ENCODE results near the gene CD3D.
A peak's percentile ranks its signal among the peaks of the same experiment; 100 is the strongest.

Gene CD3D

GRCh38 chr11:118342503-118343161 is at the start of gene CD3D:
CD3D (minus strand) TSS chr11:118342705; CDS start chr11:118342607, 98 bp downstream.
- DNase-seq = peak; percentile 65 to 71

- DNase-seq = no peak
These were observed 41.2 kb upstream of the CD3D start for GRCh38 chr11:118383657-118384056.

- no peak for DNase-seq
These were observed 40.4 kb upstream of the CD3D start for GRCh38 chr11:118382954-118383353.

- no peak for DNase-seq
These were observed 38.1 kb upstream of the CD3D start for GRCh38 chr11:118380571-118380970.

- no peak for DNase-seq
These were observed 37.0 kb upstream of the CD3D start for GRCh38 chr11:118379497-118379896.

- DNase-seq = no peak
These were observed 33.5 kb upstream of the CD3D start for GRCh38 chr11:118375978-118376377.

GRCh38 chr11:118374729-118375128 is 32.2 kb upstream of the CD3D start:
- DNase-seq = no peak

- DNase-seq = no peak
These were observed 31.4 kb upstream of the CD3D start for GRCh38 chr11:118373871-118374270.

GRCh38 chr11:118373263-118373662 is 30.8 kb upstream of the CD3D start:
- no peak for DNase-seq

- DNase-seq = no peak
These were observed 28.3 kb upstream of the CD3D start for GRCh38 chr11:118370774-118371173.

- DNase-seq = no peak
These were observed 23.8 kb upstream of the CD3D start for GRCh38 chr11:118366287-118366686.

GRCh38 chr11:118364956-118365615 is 22.6 kb upstream of the CD3D start:
- no peak for DNase-seq

GRCh38 chr11:118359295-118359958 is 16.9 kb upstream of the CD3D start, which contains the start of gene UBE4A:
UBE4A (plus strand) TSS chr11:118359600; CDS start chr11:118365081, 5,481 bp downstream.
- peak; percentile 99 for DNase-seq

GRCh38 chr11:118358071-118358470 is 15.6 kb upstream of the CD3D start:
- DNase-seq = no peak

- no peak for DNase-seq
These were observed 10.7 kb upstream of the CD3D start for GRCh38 chr11:118353084-118353710.

GRCh38 chr11:118349475-118349874 is 7.0 kb upstream of the CD3D start:
- DNase-seq = no peak

- peak; percentile 74 to 75 for DNase-seq
These were observed 1.5 kb upstream of the CD3D start, which contains the start of gene CD3G for GRCh38 chr11:118343981-118344515. CD3G (plus strand) TSS chr11:118344344; CDS start chr11:118344424, 80 bp downstream.

GRCh38 chr11:118343248-118343647 is 743 bp upstream of the CD3D start:
- peak; percentile 36 to 42 for DNase-seq

GRCh38 chr11:118341815-118342489 is 553 bp downstream of the CD3D start:
- DNase-seq = no peak

- DNase-seq = no peak
These were observed 1.2 kb downstream of the CD3D start for GRCh38 chr11:118341261-118341660.

GRCh38 chr11:118340449-118340848 is 2.1 kb downstream of the CD3D start:
- DNase-seq = no peak

- no peak for DNase-seq
These were observed 3.1 kb downstream of the CD3D start for GRCh38 chr11:118339281-118339961.

All from stimulated activated CD4-positive, alpha-beta T cell treated with anti-CD3 and anti-CD28 coated beads, Interleukin-2, amount 100 ng/mL, for 24 hours (primary cell).